ENCODE results near the gene COL1A1.

GRCh38 chr17:50220811-50221210, 19.4 kb upstream of the COL1A1 start:
- TF ChIP-seq EZH2 (optimal IDR thresholded peaks at IDR 0.05; ENCODE audit: low read depth, low read length): no peak
- TF ChIP-seq CTCF (IDR thresholded peaks at IDR 0.05; ENCODE audit: low read length): no peak
- TF ChIP-seq EZH2phosphoT487 (IDR thresholded peaks at IDR 0.05; ENCODE audit: low read length): no peak
